Thyroid gland (tissue), 4 donors: Measurements from ENCODE around the gene CPNE4. TPM values are rescaled to one million over a fixed set of nuclear protein-coding genes. Genes with fewer than 3 reads are reported as not detected.

ENCODE experiments used
- DNase-seq, 2 donors: peaks; one replicate each; pipeline ENCODE4 v3.0.0-alpha.2; 2019
- H3K27ac ChIP-seq, 3 donors: fragments of 200-600 bp; sonication (generic); 1 replicate in 2 of 3; 2 replicates in 1 of 3; pipeline ENCODE4 v1.5.1; 2016 to 2019; ENCODE audit warnings: mild to moderate bottlenecking in 1 of 3, moderate library complexity in 1 of 3
- H3K27me3 ChIP-seq: fragments of 200-600 bp; sonication (generic); one replicate; pipeline ENCODE4 v1.5.1; 2019
- H3K36me3 ChIP-seq, 2 donors: fragments of 200-600 bp; sonication (generic); one replicate each; pipeline ENCODE4 v1.5.1; 2016 to 2019
- H3K4me1 ChIP-seq, 2 donors: fragments of 200-600 bp; sonication (generic); one replicate each; pipeline ENCODE4 v1.5.1; 2017 to 2019
- H3K4me3 ChIP-seq, 3 donors: fragments of 200-600 bp; sonication (generic); replicated peaks in 1 of 3; 1 replicate in 2 of 3; 2 replicates in 1 of 3; pipeline ENCODE4 v1.5.1; 2016; ENCODE audit warnings: mild to moderate bottlenecking in 1 of 3
- H3K9me3 ChIP-seq: fragments of 200-600 bp; sonication (generic); one replicate; pipeline ENCODE4 v1.5.1; 2017
- CTCF ChIP-seq, 6 experiments: fragments of 200-600 bp in 3 of 6; fragments of 450-650 bp in 3 of 6; sonication (generic) in 3 of 6; IDR thresholded peaks; one replicate each; pipeline ENCODE4 v1.5.1; 2016 to 2019; ENCODE audit warnings: antibody characterized with exemption in 6 of 6, mild to moderate bottlenecking in 2 of 6, inconsistent platforms in 1 of 6, moderate library complexity in 1 of 6
- POLR2A ChIP-seq, 2 donors: fragments of 450-650 bp; IDR thresholded peaks; one replicate each; pipeline ENCODE4 v1.6.1; 2017; ENCODE audit warnings: antibody characterized with exemption in 2 of 2, mild to moderate bottlenecking in 2 of 2, moderate library complexity in 1 of 2
- WGBS, 2 donors: methylation state at CpG; one replicate each; pipeline ENCODE4 v1.1.5; 2017; 5-methylcytosine and 5-hydroxymethylcytosine counted together
- intact Hi-C: fragments of 100-400 bp; cut with DNase I; formaldehyde crosslinking; loops from one replicate; pipeline ENCODE4 v1.15.1; 2023
- total RNA-seq, 4 donors: library from RNA; depleted of rRNA; stranded (reverse); fragments of >200 nt; gene quantifications; one replicate each; pipeline ENCODE4 v1.2.3, GENCODE V29; 2016

CPNE4 gene
- total RNA-seq, 4 donors from 2014 or later = not detected

- Histone ChIP-seq H3K9me3 (no peaks in the 10 kb centered on the region), H3K27me3 (no peaks in the 10 kb centered on the region), H3K36me3 (no peaks in the 10 kb centered on the region), H3K4me3 (no peak overlapping the region), H3K27ac (no peak overlapping the region), H3K4me1 (no peaks in the 10 kb centered on the region)
- TF ChIP-seq CTCF (IDR thresholded peaks at IDR 0.05) (no peak), POLR2A (IDR thresholded peaks at IDR 0.05) (no peak)
- 50 to 70% methylated on average over 1 of the region's 1 CpG for WGBS, 2 donors
- intact Hi-C loops = no loop called here
- DNase-seq = no peak
Measured at GRCh38 chr3:131630807-131631206, 404.0 kb downstream of the CPNE4 start.

- Histone ChIP-seq H3K9me3 (no peaks in the 10 kb centered on the region), H3K27ac (no peak overlapping the region), H3K27me3 (no peaks in the 10 kb centered on the region), H3K4me3 (no peak overlapping the region), H3K4me1 (no peaks in the 10 kb centered on the region), H3K36me3 (no peaks in the 10 kb centered on the region)
- DNase-seq = no peak
- TF ChIP-seq CTCF (IDR thresholded peaks at IDR 0.05) (no peak), POLR2A (IDR thresholded peaks at IDR 0.05) (no peak)
- intact Hi-C loops = no loop called here
- WGBS, 2 donors = 87 to 95% methylated on average over 3 of the region's 3 CpGs
Measured at GRCh38 chr3:131630097-131630496, 404.7 kb downstream of the CPNE4 start.

- Histone ChIP-seq H3K27ac (no peak overlapping the region), H3K27me3 (no peaks in the 10 kb centered on the region), H3K4me3 (no peak overlapping the region), H3K36me3 (no peaks in the 10 kb centered on the region), H3K9me3 (no peaks in the 10 kb centered on the region), H3K4me1 (no peaks in the 10 kb centered on the region)
- WGBS, 2 donors = 75 to 89% methylated on average over 1 of the region's 1 CpG
- intact Hi-C loops = no loop called here
- TF ChIP-seq CTCF (IDR thresholded peaks at IDR 0.05) (no peak), POLR2A (IDR thresholded peaks at IDR 0.05) (no peak)
- DNase-seq = no peak
Measured at GRCh38 chr3:131623431-131623830, 411.4 kb downstream of the CPNE4 start.

GRCh38 chr3:131622726-131623125, 412.1 kb downstream of the CPNE4 start:
- Histone ChIP-seq H3K27me3 (no peaks in the 10 kb centered on the region), H3K27ac (no peak overlapping the region), H3K36me3 (no peaks in the 10 kb centered on the region), H3K4me1 (no peaks in the 10 kb centered on the region), H3K4me3 (no peak overlapping the region), H3K9me3 (no peaks in the 10 kb centered on the region)
- WGBS, 2 donors = 90 to 92% methylated on average over 5 of the region's 5 CpGs
- no peak for DNase-seq
- intact Hi-C loops = no loop called here
- TF ChIP-seq CTCF (IDR thresholded peaks at IDR 0.05) (no peak), POLR2A (IDR thresholded peaks at IDR 0.05) (no peak)

- Histone ChIP-seq H3K27ac (no peak overlapping the region), H3K4me1 (no peaks in the 10 kb centered on the region), H3K9me3 (no peaks in the 10 kb centered on the region), H3K36me3 (no peaks in the 10 kb centered on the region), H3K4me3 (no peak overlapping the region), H3K27me3 (no peaks in the 10 kb centered on the region)
- WGBS, 2 donors = 80 to 89% methylated on average over 1 of the region's 1 CpG
- TF ChIP-seq POLR2A (IDR thresholded peaks at IDR 0.05) (no peak), CTCF (IDR thresholded peaks at IDR 0.05) (no peak)
- intact Hi-C loops = no loop called here
- DNase-seq = no peak
Measured at GRCh38 chr3:131620977-131621376, 413.8 kb downstream of the CPNE4 start.
